Transverse colon (tissue), 4 donors: ENCODE data around the gene STARD13. TPM values are rescaled to one million over a fixed set of nuclear protein-coding genes. Genes with fewer than 3 reads are reported as not detected.

Experiments used
- DNase-seq: peaks from one replicate; pipeline ENCODE4 v3.0.0-alpha.2; 2019
- H3K27ac ChIP-seq, 4 donors: fragments of 200-600 bp; sonication (generic); 2 replicates each; pipeline ENCODE4 v1.5.1; 2016 to 2018; ENCODE audit warnings: inconsistent platforms in 4 of 4
- H3K27me3 ChIP-seq: fragments of 200-600 bp; sonication (generic); 2 replicates; pipeline ENCODE4 v1.5.1; 2017; ENCODE audit warnings: inconsistent platforms
- H3K36me3 ChIP-seq, 4 donors: fragments of 200-600 bp; sonication (generic); 2 replicates each; pipeline ENCODE4 v1.5.1; 2017 to 2019; ENCODE audit warnings: inconsistent platforms in 4 of 4
- H3K4me1 ChIP-seq, 4 donors: fragments of 200-600 bp; sonication (generic); 2 replicates each; pipeline ENCODE4 v1.5.1; 2017 to 2020; ENCODE audit warnings: inconsistent platforms in 4 of 4
- H3K4me3 ChIP-seq, 4 donors: fragments of 200-600 bp; sonication (generic); 1 replicate in 1 of 4; 2 replicates in 3 of 4; pipeline versions ENCODE4 v1.5.1 to v1.6.1; 2017 to 2019; ENCODE audit warnings: inconsistent platforms in 4 of 4
- H3K9me3 ChIP-seq, 2 donors: fragments of 200-600 bp; sonication (generic); 2 replicates each; pipeline ENCODE4 v1.5.1; 2017 to 2019; ENCODE audit warnings: inconsistent platforms in 2 of 2
- EP300 ChIP-seq: sonication (generic); formaldehyde crosslinking; IDR thresholded peaks from one replicate; pipeline ENCODE4 v1.6.1; 2017; ENCODE audit warnings: antibody characterized with exemption, low read depth
- POLR2A ChIP-seq: fragments of 450-650 bp; IDR thresholded peaks from one replicate; pipeline ENCODE4 v1.6.1; 2016; ENCODE audit warnings: antibody characterized with exemption, mild to moderate bottlenecking, moderate library complexity
- POLR2AphosphoS5 ChIP-seq, 3 donors: sonication (generic); formaldehyde crosslinking; IDR thresholded peaks; one replicate each; pipeline ENCODE4 v1.6.1; 2016; ENCODE audit warnings: antibody characterized with exemption in 3 of 3
- WGBS, 2 donors: methylation state at CpG; one replicate each; pipeline ENCODE4 v1.1.5; 2018; ENCODE audit warnings: low coverage in 1 of 2; 5-methylcytosine and 5-hydroxymethylcytosine counted together
- in situ Hi-C, 4 donors: fragments of 200-750 bp; cut with MboI; loops; one replicate each; pipeline versions ENCODE4 v1.15.0 to v1.15.1; 2017; ENCODE audit warnings: low sequenced_read_pairs in 3 of 4, low pct_ligation_motif_present in 1 of 4, low pct_unique_long_range_greater_than_20kb in 1 of 4
- intact Hi-C: fragments of 100-400 bp; cut with DNase I; formaldehyde crosslinking; loops from one replicate; pipeline ENCODE4 v1.15.1; 2023; ENCODE audit warnings: low total_unique reads
- total RNA-seq, 4 donors: library from RNA; depleted of rRNA; stranded (reverse); fragments of >200 nt; gene quantifications; one replicate each; pipeline ENCODE4 v1.1.0, GENCODE V29; 2016
- TF ChIP-seq, protein P1 (sequence below), 5 experiments: fragments of 200-600 bp in 3 of 5; fragments of 450-650 bp in 2 of 5; sonication (generic) in 3 of 5; IDR thresholded peaks; 1 replicate in 2 of 5; 2 replicates in 3 of 5; pipeline ENCODE4 v1.5.1; 2016 to 2017; ENCODE audit warnings: antibody characterized with exemption in 5 of 5, inconsistent platforms in 3 of 5, mild to moderate bottlenecking in 2 of 5, moderate library complexity in 1 of 5

Gene STARD13
- total RNA-seq, 4 donors from 2014 or later, result 18.1 to 107 (median 41.5) TPM

DNA sequence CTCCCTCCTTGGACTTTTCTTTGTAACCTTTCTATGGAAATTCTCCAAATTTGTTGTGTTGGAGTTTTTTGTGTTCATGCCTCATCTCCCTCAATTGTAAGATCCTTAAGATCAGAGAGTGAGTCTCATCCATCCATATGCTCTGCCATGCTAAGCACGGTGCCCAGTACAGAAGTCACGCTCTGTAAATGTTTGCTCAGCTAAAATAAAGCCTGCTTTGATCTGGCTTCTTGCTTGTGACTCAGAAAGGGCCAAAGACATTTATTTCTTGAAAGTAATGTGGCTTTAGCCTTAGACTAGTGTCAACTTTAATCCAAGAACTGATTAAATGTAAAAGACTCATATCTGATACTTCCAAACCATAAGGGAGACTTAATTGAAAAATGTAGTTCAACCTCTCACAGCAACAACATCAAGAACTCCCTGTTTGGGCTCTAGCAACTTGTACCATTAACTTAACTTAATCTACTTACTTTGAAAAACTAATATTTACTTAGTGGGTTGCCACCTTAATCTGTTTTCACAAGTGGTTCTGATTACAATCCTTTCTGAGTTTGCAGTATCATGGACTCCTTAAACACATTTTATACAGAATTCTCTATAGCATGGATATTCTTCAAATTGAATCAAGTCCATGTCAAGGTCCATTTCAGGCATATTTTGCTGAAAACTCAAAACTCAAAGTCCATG lies 169.1 kb downstream of the STARD13 start:
- Histone ChIP-seq H3K36me3 (peaks cover 0 to 25% (median 0%) of the 10 kb centered on the region in 4 donors), H3K27me3 (no peaks in the 10 kb centered on the region), H3K4me1 (peaks cover 3 to 25% (median 22%) of the 10 kb centered on the region in 4 donors), H3K4me3 (no peak overlapping the region), H3K27ac (peak overlapping the region in 1 of 4 donors; percentile 9), H3K9me3 (no peaks in the 10 kb centered on the region)
- no peak for DNase-seq
- in situ Hi-C loops (loop anchor here in 1 of 4 donors (25.0 kb wide), 1 partner anchor 421 kb away; no protein-coding TSS in a partner anchor), intact Hi-C loops (loop anchor here (10.0 kb wide), 1 partner anchor 88 kb away; no protein-coding TSS in a partner anchor)
- WGBS, 2 donors, result 30 to 54% methylated on average over 2 of the region's 2 CpGs
- TF ChIP-seq, protein P1, sequence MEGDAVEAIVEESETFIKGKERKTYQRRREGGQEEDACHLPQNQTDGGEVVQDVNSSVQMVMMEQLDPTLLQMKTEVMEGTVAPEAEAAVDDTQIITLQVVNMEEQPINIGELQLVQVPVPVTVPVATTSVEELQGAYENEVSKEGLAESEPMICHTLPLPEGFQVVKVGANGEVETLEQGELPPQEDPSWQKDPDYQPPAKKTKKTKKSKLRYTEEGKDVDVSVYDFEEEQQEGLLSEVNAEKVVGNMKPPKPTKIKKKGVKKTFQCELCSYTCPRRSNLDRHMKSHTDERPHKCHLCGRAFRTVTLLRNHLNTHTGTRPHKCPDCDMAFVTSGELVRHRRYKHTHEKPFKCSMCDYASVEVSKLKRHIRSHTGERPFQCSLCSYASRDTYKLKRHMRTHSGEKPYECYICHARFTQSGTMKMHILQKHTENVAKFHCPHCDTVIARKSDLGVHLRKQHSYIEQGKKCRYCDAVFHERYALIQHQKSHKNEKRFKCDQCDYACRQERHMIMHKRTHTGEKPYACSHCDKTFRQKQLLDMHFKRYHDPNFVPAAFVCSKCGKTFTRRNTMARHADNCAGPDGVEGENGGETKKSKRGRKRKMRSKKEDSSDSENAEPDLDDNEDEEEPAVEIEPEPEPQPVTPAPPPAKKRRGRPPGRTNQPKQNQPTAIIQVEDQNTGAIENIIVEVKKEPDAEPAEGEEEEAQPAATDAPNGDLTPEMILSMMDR (IDR thresholded peaks at IDR 0.05), result no peak
- TF ChIP-seq POLR2A, result no peak
- no peak for TF ChIP-seq EP300
- no peak for TF ChIP-seq POLR2AphosphoS5 (IDR thresholded peaks at IDR 0.05)

DNA sequence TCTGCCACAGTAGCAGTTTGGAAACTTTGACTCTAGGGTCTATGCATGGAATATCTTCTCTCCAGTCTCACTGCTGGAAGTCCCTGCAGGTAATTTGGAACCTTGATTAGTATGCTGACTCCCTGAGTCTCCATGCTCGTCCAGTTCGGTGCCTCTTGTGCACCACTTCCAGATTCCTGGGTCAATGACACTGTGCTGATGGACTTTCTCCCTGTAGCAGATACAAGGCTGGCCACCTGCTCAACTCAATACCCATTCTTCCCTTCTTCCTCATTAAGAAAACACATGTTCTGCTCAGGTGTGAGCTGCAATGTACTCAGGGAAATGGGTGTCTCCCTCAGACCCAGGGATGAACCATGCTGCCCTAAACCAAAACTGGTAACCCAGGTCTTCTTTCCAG lies 170.3 kb downstream of the STARD13 start:
- intact Hi-C loops, result loop anchor here (10.0 kb wide), 1 partner anchor 90 kb away; no protein-coding TSS in a partner anchor
- Histone ChIP-seq H3K27ac (no peak overlapping the region), H3K36me3 (peaks cover 0 to 25% (median 0%) of the 10 kb centered on the region in 4 donors), H3K27me3 (no peaks in the 10 kb centered on the region), H3K9me3 (no peaks in the 10 kb centered on the region), H3K4me3 (no peak overlapping the region), H3K4me1 (peaks cover 11 to 37% (median 34%) of the 10 kb centered on the region in 4 donors)
- in situ Hi-C loops, result loop anchor here in 1 of 4 donors (25.0 kb wide), 1 partner anchor 422 kb away; no protein-coding TSS in a partner anchor
- DNase-seq, result no peak
- WGBS, 2 donors, result 89 to 100% methylated on average over 2 of the region's 2 CpGs
- no peak for TF ChIP-seq POLR2A
- TF ChIP-seq, protein P1 (IDR thresholded peaks at IDR 0.05), result no peak
- TF ChIP-seq EP300, result no peak
- no peak for TF ChIP-seq POLR2AphosphoS5 (IDR thresholded peaks at IDR 0.05)

DNA sequence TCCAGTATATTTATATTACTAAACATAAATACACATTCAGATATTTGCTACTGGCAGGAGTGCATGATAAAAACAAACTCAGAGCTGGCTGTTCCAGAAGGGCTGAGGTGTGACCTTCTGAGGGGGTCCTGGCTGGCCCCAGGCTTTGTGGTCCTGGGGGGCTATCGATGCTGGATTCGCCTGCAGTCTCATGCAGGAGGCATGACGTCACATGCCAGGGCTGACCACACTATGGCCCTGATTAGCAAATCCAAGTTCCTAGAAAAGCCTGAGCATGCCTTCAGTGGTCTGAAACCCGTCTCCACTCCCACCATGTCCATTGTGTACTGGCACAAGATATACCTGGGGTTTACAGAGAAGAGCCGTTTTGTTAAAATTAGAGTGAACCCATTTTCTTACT lies 171.4 kb downstream of the STARD13 start:
- peak overlapping the region in 3 of 4 donors; percentile 71 to 75 (median 72) for H3K27ac ChIP-seq
- no peak for DNase-seq
- H3K36me3 ChIP-seq, result peaks cover 0 to 33% (median 0%) of the 10 kb centered on the region in 4 donors
- intact Hi-C loops (loop anchor here (10.0 kb wide), 1 partner anchor 91 kb away; no protein-coding TSS in a partner anchor), in situ Hi-C loops (loop anchor here in 1 of 4 donors (25.0 kb wide), 1 partner anchor 423 kb away; no protein-coding TSS in a partner anchor)
- peaks cover 12 to 44% (median 40%) of the 10 kb centered on the region in 4 donors for H3K4me1 ChIP-seq
- no peak overlapping the region for H3K4me3 ChIP-seq
- TF ChIP-seq POLR2AphosphoS5 (IDR thresholded peaks at IDR 0.05), result no peak
- TF ChIP-seq, protein P1 (IDR thresholded peaks at IDR 0.05), result no peak
- TF ChIP-seq POLR2A, result no peak
- TF ChIP-seq EP300, result no peak
- WGBS, 2 donors, result 82 to 94% methylated on average over 2 to 5 of the region's 5 CpGs
- H3K9me3 ChIP-seq, result no peaks in the 10 kb centered on the region
- H3K27me3 ChIP-seq, result no peaks in the 10 kb centered on the region

DNA sequence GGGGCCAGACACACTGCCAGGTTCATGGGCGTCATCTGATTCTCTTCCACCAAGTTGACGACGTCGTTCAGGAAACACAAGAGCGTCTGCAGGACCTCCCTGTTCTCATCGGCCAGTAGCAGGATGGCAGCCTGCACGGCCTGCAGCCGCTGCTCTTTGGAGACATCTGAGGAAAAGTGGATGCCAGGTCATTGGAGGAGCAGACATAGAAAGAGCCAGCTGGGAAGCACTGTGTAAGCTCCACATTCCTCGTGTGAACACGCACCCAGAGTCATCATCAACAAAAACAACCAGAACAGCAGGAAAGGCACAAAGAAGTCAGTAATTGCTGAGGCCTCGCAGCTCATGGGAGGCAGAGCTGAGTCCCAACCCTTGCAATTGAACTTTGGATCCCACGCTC lies 172.8 kb downstream of the STARD13 start:
- intact Hi-C loops, result loop anchor here (10.0 kb wide), 1 partner anchor 92 kb away; no protein-coding TSS in a partner anchor
- in situ Hi-C loops, result loop anchor here in 1 of 4 donors (25.0 kb wide), 1 partner anchor 425 kb away; no protein-coding TSS in a partner anchor
- no peaks in the 10 kb centered on the region for H3K27me3 ChIP-seq
- DNase-seq, result no peak
- H3K4me3 ChIP-seq, result no peak overlapping the region
- WGBS, 2 donors, result 77% methylated on average over 12 of the region's 12 CpGs; no CpG with 5 or more reads in 1 of the 2 donors
- TF ChIP-seq POLR2AphosphoS5 (IDR thresholded peaks at IDR 0.05) (no peak), POLR2A (no peak), EP300 (no peak)
- TF ChIP-seq, protein P1 (IDR thresholded peaks at IDR 0.05), result no peak
- peak overlapping the region; percentile 52 to 75 (median 72) for H3K27ac ChIP-seq
- peaks cover 20 to 48% (median 42%) of the 10 kb centered on the region in 4 donors for H3K4me1 ChIP-seq
- no peaks in the 10 kb centered on the region for H3K9me3 ChIP-seq
- peaks cover 0 to 26% (median 0%) of the 10 kb centered on the region in 4 donors for H3K36me3 ChIP-seq
